ENCODE measurements around the gene IL22RA2. TPM values are rescaled to one million over a fixed set of nuclear protein-coding genes. Genes with fewer than 3 reads are reported as not detected.

IL22RA2 gene, protein sequence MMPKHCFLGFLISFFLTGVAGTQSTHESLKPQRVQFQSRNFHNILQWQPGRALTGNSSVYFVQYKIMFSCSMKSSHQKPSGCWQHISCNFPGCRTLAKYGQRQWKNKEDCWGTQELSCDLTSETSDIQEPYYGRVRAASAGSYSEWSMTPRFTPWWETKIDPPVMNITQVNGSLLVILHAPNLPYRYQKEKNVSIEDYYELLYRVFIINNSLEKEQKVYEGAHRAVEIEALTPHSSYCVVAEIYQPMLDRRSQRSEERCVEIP
- total RNA-seq (2022) (not detected in 2 replicates), Bru-seq, nascent RNA (not detected), BruChase-seq, experiment 1, labeled RNA remaining after a 2-hour chase (percentile 14 among the genes with signal in this experiment), BruChase-seq, experiment 2, labeled RNA remaining after a 6-hour chase (percentile 3 among the genes with signal in this experiment)
- long read RNA-seq: 0 reads

DNA sequence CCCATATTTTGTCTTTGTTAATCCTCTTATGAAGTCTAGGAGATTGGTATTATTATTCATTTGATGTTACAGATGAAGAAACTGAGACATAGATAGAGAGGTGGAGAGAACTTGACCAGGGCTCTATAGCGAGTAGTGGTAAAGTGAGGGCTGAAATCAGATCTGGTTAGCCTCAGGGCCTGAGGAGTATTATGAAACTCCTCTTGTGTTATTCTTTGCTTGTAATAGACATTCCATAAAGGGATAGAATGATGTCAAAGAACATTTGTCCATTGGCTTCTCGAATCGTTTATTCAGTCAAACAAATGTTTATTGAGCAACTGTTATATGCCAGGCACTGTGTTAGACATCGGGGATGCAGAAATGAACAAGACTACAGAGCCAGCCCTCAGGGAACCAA is at the start of gene IL22RA2:
Gene IL22RA2, minus strand, starts transcription at position 144 of the 400 bp plus-strand sequence. CDS start 11,895 bp downstream, outside the sequence.
- DNase-seq: no peak
- CTCF ChIA-PET: no interaction called here
- Mint-ChIP-seq H3K4me1 (ENCODE audit: low read depth, unreplicated experiment) (no peaks in the 10 kb centered on the region), H3K9me3 (ENCODE audit: unreplicated experiment) (peaks cover 13% of the 10 kb centered on the region), H3K4me3 (ENCODE audit: unreplicated experiment) (no peak within 1 kb of the TSS), H3K27me3 (ENCODE audit: insufficient read depth, unreplicated experiment) (no peaks in the 10 kb centered on the region), H3K36me3 (ENCODE audit: insufficient read depth, unreplicated experiment) (no peaks in the 10 kb centered on the region), H3K27ac (ENCODE audit: unreplicated experiment) (no peak within 1 kb of the TSS)
- Histone ChIP-seq H3K27me3 (replicated peaks; ENCODE audit: control insufficient read depth, insufficient read depth, low read length) (no peaks in the 10 kb centered on the region), H3K9me3 (peaks cover 12% of the 10 kb centered on the region), H3K36me3 (ENCODE audit: control insufficient read depth, insufficient read depth, low read length) (no peaks in the 10 kb centered on the region), H3K4me3 (ENCODE audit: low read depth, low read length) (no peak within 1 kb of the TSS), H3K4me1 (peaks cover 5% of the 10 kb centered on the region; the same call in 1 of the 2 replicates)
- intact Hi-C loops (cut with micrococcal nuclease; ENCODE audit: unreplicated experiment): no loop called here
- no peak for TF ChIP-seq CTCF (IDR thresholded peaks at IDR 0.05; ENCODE audit: insufficient read depth in 1 of 2, low read depth in 1 of 2, low read length in 1 of 2, severe bottlenecking in 1 of 2, unreplicated experiment in 1 of 2)
- no TSS peak for BruUV-seq (replicated peaks)
- POLR2A ChIA-PET: no interaction called here

- H3K4me3 ChIP-seq (ENCODE audit: low read depth, low read length): no peak overlapping the region
- Mint-ChIP-seq H3K9me3 (ENCODE audit: unreplicated experiment) (no peaks in the 10 kb centered on the region), H3K4me1 (ENCODE audit: low read depth, unreplicated experiment) (peaks cover 19% of the 10 kb centered on the region), H3K27ac (ENCODE audit: unreplicated experiment) (no peak overlapping the region), H3K4me3 (ENCODE audit: unreplicated experiment) (no peak overlapping the region), H3K27me3 (ENCODE audit: insufficient read depth, unreplicated experiment) (no peaks in the 10 kb centered on the region), H3K36me3 (ENCODE audit: insufficient read depth, unreplicated experiment) (peaks cover 13% of the 10 kb centered on the region)
- POLR2A ChIA-PET: no interaction called here
- H3K9me3 ChIP-seq: no peaks in the 10 kb centered on the region
- intact Hi-C loops (cut with micrococcal nuclease; ENCODE audit: unreplicated experiment): no loop called here
- no peaks in the 10 kb centered on the region for H3K27me3 ChIP-seq (replicated peaks; ENCODE audit: control insufficient read depth, insufficient read depth, low read length)
- BruUV-seq (replicated peaks): no TSS peak
- CTCF ChIA-PET: no interaction called here
- DNase-seq: no peak
- H3K4me1 ChIP-seq: peaks cover 18% of the 10 kb centered on the region
- H3K36me3 ChIP-seq (ENCODE audit: control insufficient read depth, insufficient read depth, low read length): no peaks in the 10 kb centered on the region
- no peak for TF ChIP-seq CTCF (IDR thresholded peaks at IDR 0.05; ENCODE audit: insufficient read depth in 1 of 2, low read depth in 1 of 2, low read length in 1 of 2, severe bottlenecking in 1 of 2, unreplicated experiment in 1 of 2)
These were observed 48.9 kb upstream of the IL22RA2 start for GRCh38 chr6:137222381-137222780.

DNA sequence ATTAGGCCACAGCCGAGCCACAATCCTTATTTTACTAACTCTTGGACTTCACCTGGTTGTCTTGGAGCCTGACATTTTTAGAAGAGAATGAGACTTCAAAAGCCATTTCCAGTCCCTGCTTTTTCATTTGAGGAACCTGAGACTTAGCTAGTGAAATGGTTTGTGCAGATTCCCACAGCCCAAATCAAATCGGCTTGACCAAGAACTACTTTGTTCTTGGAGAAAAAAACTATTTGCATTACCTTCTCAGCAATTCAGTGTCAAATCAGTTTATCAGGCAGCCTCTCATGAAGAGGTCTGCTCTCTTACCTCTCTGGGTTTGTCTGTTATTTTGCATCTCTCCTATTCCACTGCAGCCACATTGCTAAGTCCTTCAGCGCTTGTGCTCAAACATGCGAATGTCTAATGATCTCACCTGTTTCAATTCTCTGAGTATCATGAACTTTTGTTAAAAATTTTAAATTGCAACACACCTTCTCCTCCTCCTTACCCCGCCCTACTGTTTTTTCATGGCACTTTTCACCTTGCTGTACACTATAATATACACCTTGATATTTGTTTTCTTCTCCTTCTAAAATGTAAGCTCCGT is 46.3 kb upstream of the IL22RA2 start:
- H3K9me3 ChIP-seq: no peaks in the 10 kb centered on the region
- H3K4me1 ChIP-seq: peaks cover 19% of the 10 kb centered on the region
- no peaks in the 10 kb centered on the region for H3K27me3 ChIP-seq (replicated peaks; ENCODE audit: control insufficient read depth, insufficient read depth, low read length)
- H3K36me3 Mint-ChIP-seq (ENCODE audit: insufficient read depth, unreplicated experiment): peaks cover 17% of the 10 kb centered on the region
- H3K4me1 Mint-ChIP-seq (ENCODE audit: low read depth, unreplicated experiment): peaks cover 28% of the 10 kb centered on the region
- ChIA-PET CTCF (interaction anchor here (1.1 kb wide), 1 partner anchor 22 kb away, joined by 8 read pairs; no protein-coding TSS in a partner anchor), POLR2A (interaction anchor here (1.0 kb wide), 1 partner anchor 22 kb away, joined by 4 read pairs; no protein-coding TSS in a partner anchor)
- H3K27ac Mint-ChIP-seq (ENCODE audit: unreplicated experiment): peak overlapping the region; percentile 96
- no peak for TF ChIP-seq CTCF (IDR thresholded peaks at IDR 0.05; ENCODE audit: insufficient read depth in 1 of 2, low read depth in 1 of 2, low read length in 1 of 2, severe bottlenecking in 1 of 2, unreplicated experiment in 1 of 2)
- H3K4me3 ChIP-seq (ENCODE audit: low read depth, low read length): peak overlapping the region; percentile 75
- no peaks in the 10 kb centered on the region for H3K27me3 Mint-ChIP-seq (ENCODE audit: insufficient read depth, unreplicated experiment)
- BruUV-seq (replicated peaks): TSS peak; percentile 71
- H3K36me3 ChIP-seq (ENCODE audit: control insufficient read depth, insufficient read depth, low read length): peaks cover 2% of the 10 kb centered on the region; the same call in 1 of the 2 replicates
- DNase-seq: no peak
- intact Hi-C loops (cut with micrococcal nuclease; ENCODE audit: unreplicated experiment): loop anchor here (1.0 kb wide), 1 partner anchor 22 kb away; no protein-coding TSS in a partner anchor
- peak overlapping the region; percentile 99 for H3K4me3 Mint-ChIP-seq (ENCODE audit: unreplicated experiment)
- no peaks in the 10 kb centered on the region for H3K9me3 Mint-ChIP-seq (ENCODE audit: unreplicated experiment)
